Measurements from ENCODE around the gene TM7SF3.
A peak's percentile ranks its signal among the peaks of the same experiment; 100 is the strongest.

Gene TM7SF3

DNA sequence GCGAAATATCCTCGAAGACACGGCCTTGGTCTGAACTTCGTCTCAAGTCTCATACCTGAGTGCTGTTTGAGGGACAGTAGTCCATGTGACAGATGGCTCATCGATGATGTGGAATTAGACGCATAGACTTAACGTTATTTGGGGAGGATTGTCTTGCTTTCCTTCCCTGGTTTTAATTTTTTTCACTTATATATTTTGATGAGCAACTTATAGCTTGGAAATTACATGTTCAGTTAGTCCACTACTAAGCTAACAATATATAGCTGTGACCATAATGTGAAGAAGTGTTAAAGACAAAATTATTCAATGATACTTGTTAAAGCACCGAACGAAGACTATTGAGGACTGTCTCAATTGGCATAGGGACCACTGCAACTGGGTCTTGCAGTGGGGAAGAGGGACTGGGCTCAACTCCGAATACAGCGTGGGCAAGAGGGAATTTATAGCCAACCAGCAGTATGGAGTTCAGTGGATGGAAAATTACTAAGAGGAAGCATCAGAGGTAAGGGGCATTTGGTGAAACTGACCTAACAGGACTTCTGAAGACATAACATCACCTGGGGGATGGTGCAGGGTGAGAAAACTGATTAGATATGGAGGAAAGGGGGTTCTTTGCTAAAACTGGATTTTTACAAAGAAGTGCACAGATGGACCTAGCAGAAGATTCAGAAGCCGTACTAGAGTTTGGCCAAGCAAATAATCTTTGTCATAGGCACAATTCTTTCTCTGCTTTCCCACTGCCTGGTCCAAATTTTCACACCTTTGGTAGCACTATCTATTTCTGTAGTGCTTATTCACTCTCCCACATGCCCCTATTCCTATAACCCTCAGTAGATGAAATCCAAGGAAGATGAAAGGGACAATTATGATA is 910 bp upstream of the TM7SF3 start:
- no peak for DNase-seq

DNA sequence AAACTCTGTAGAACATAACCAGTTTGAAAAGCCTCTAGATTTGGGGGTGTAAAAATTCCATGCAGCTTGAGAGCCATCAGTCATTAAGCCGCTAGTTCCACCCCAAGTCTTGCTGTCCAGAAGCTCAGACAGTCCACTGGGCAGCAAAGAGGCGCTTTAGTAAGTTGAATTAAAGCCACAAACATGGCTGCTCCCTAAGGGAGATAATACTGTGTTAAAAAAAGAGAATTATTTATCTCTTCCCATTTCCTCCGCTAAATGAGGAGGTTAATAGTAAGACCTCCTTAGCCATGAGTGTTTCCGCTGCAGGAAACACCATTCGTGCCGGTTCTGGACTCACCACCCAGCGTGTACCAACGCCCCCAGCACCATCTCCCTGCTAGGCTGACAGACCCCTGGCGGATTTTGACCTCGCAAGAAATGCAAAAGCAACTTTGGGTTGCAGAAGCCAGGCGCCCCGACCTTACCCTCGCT is 536 bp downstream of the TM7SF3 start:
- DNase-seq = peak; percentile 60

DNA sequence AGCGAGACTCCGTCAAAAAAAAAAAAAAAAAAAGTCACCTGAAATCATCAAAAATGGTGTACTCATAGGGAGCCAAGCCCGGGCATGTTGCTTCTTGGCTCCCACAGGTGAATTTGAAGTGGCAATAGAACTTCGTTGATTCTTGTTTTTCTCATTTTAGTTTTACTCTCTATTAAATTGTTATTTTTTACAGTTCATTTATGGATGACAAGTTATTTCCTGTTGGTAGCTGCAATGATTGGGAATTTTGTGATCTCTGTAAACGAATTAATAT is 1.3 kb downstream of the TM7SF3 start:
- no peak for DNase-seq

DNA sequence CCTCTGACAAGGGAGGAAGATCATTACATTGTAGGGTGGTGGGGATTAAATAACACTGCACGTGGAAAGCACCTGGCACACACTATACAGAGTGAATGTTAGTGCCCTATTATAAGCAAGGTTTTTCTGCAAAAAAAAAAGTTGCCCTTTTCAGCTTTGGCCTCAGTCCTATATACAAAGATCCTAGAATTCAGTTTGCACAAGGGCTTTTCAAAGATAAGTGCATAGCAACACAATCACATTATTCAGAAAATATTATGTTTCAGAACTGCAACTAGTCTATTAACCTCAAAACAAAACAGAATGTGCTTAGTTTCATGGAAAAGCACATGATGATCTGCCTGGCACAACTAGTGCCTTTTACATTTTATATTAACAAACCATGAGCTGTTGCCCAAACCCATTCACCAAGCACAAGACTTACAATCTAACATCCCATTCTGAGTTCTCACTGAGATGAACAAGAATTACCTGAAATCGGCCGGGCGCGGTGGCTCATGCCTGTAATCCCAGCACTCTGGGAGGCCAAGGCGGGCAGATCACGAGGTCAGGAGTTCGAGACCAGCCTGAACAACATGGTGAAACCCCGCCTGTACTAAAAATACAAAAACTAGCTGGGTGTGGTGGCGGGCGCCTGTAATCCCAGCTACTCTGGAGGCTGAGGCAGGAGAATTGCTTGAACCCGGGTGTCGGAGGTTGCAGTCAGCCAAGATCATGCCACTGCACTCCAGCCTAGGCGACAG is 1.8 kb downstream of the TM7SF3 start:
- no peak for DNase-seq

DNA sequence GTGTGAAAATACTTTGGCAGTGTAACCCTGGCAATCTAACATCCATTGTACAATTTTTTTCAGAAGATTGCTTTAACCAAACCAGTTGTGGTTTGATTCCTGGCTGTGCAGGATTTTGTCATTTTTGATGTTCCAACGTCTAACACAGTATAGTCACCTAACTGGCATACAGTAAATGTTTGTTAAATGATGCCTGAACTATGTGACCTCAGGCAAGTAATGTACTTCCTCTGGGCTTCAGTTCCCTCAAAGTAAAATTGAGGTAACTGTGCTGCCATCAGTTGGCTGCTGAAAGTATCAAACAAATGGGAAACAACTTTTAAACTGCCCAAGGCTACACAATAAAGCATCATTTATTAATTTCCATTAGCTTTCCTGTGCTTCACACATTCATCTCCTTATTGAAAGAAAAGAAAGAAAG is 4.3 kb downstream of the TM7SF3 start:
- no peak for DNase-seq

DNA sequence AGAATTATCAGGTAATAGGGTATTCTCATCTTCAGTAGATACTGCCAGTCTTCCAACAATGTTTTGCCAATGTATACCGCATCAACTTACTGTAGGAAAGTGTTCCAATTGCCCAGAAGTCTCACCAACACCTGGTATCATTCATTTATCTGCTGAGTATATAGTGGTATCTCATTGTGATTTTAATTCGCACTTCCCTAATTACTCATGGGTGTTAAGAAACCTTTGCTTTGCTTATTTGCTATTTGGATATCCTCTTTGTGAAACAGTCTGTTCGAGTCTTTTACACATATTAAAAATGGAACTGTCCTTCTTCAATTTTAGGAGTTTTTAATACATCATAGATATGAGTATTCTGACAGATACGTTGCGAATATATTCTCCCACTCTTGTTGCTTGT is 6.1 kb downstream of the TM7SF3 start:
- DNase-seq = no peak

DNA sequence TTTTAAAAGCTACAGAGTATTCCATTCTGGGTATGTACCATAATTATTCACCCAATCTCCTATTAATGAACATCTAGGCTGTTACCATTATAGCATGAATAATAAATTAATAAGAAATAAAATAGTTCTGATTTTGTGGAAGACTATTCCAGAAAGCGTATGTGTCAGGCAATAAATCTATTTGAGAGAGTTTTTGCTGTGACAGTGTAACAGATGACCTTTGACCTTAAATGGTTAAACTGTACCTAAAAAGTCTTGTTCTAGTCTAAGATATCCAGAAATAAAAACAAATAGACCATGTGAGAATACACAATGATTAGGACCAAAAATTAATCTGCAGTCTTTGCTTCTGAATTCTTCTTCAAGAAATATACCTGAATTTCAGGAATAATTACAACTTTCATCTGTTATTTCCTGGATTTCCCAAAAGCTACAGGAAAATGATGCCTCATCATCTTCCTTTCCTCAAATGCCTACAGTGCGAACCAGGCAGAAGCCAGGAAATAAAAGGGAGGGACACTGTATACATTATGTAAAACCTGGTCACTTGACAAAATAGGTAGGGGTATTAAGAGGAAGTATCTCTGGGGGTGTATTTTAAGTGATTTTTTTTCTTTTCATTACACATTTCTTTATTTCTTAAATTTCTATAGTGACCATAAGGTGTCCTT is 7.3 kb downstream of the TM7SF3 start:
- no peak for DNase-seq

DNA sequence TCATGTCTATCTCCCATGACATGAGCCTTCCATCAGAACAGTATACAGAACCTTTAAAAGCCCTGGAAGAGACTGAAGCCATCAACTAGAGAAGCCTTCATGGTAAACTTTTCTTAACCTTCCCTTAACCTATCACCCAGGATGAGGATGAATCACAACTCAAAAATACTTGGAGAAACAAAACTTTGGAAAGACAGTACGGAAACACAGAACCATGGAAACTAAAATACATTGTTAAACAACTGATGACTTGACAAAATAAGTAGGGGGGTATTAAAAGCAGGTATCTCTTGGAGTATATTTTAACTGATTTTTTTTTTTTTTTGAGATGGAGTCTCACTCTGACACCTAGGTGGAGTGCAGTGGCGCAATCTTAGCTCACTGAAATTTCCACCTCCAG is 8.7 kb downstream of the TM7SF3 start:
- no peak for DNase-seq

DNA sequence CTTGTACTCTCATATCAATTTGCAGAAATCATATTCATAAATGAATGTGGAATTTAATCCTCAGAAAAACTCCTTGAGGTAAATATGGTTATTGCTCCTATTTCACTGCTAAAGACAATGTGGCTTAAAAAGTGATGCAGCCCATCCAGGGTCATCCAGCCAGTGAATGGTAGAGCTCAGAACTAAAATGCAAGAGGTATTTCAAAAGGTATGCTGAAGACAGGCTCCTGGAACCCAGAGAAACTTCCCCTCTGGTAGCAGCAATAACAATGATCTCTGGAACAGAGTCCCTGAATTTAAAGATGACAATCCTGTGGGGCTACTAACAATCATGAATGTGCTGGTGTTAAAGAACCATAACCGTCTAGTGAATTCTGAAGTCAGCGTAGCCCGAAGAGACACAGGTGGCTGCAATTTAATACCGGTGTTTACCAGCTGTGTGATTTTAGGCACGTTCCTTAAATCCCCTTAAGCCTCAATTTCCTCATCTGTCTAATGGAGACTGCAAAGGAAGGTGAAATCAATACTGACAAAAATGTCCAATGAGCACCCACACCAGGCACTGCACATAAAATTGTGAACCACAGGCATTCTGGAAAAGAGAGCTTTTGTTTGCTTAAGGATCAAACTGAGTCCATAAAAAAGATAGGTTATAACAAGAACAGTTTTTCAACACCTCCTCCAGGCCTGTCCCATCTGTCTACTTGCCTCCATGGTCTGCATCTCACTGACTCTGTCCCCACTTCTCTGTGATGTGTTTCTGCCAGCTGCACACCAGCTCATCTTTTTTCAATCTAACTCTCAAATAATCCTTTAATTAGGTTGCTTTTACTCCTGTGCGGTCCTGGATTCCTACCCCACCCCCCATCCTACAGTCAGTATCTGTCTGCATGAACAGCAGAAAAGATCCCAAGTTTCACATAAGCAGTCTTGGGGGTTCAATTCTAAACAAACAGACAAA is 10.5 kb downstream of the TM7SF3 start:
- DNase-seq = no peak

DNA sequence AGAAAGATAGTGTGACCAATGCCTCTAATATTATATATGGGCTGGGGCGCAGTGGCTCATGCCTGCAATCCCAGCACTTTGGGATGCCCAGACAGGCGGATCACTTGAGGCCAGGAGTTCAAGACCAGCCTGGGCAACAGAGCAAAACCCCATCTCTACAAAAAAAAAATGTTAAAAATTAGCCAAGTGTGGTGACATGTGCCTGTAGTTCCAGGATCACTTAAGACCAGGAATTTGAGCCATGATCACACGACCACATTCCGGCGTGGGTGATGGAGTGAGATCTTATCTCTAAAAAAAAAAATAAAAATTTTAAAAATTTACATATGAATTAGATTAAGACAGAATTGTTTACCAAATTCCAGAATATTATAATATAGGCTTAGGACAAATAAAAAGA is 12.0 kb downstream of the TM7SF3 start:
- DNase-seq = no peak

DNA sequence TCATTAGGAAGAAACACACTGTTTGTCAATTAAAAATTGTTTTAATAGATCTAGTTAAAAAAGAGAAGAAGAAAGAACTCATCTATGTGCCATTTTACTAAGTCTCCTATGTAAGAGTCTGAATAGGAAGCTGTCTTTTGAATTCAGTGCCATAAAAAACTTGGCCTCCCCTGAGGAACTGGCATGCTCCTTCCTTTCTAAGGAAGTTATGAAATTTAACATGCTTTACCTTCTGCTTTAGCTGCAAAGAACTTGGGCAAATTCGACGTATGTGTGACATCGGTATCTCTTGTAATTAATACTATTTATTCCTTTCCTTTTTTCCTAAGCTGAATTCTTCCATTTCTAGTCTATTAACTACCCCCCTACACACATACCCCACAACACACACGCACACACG is 12.5 kb downstream of the TM7SF3 start:
- DNase-seq = no peak

DNA sequence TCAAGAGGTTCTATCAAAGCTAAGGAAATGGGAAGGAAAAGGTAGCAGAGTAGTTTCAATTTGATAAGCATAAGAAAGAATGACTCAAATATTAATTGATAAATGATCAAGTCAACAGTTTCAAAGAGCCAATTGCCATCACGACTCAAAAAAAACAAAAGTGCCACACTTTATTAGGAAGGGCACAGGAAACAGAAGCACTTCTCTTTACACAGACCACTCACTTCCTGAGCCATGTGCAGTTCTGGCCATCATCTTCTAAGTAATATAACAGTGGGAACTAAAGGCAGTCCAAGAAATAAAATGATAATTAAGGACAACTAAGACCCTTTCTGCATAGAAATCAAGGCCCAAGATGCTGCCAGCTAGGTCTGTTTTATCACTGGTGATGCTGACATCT is 13.2 kb downstream of the TM7SF3 start:
- no peak for DNase-seq

DNA sequence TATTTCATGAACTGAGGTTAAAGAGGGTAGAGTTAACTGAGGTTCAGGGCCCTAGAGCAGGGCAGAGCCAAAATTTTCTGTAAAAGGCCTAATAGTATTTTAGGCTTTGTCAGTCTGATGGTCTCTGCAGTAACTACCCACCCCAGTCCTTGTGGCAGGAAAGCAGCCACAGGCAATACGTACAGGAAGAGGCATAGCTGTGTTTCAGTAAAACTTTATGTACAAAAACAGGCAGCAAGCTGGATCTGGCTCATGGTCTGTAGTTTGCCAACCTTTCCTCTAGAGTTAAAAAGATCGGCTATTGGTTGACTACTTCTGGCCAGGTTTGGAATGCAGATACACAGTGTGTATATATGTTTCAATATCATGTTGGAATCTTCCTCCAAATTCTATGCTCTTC is 17.2 kb downstream of the TM7SF3 start:
- no peak for DNase-seq

DNA sequence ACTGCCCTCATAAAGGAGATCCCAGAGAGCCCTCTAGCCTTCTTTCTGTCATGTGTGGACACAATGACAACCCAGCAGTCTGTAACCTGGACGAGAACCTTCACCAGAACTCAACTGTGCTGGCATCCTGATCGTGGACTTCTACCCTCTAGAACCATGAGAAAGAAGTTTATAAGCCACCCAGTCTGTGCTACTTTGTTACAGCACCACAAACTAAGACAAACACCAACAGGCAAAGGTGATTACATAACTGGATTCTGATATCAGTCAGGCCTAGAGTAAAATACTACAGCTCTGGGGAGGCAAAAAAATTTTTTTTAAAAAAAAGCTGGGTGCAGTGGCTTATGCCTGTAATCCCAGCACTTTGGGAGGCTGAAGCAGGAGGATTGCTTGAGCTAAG is 18.5 kb downstream of the TM7SF3 start:
- DNase-seq = no peak

DNA sequence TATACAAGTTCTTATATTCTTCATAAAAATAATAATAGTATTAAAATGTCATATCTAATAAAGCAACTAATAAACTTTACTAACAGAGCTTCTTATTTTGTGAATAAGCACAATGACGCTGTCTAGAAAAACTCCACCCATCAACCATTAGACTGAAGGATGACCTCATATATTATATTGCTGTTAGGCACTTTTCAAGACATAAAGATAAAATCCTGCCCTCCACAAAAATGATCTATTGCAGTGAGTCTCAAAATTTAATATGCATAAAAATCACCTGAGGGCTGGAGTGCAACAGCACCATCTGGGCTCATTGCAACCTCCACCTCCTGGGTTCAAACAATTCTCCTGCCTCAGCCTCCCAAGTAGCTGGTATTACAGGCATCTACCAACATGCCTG is 20.1 kb downstream of the TM7SF3 start:
- no peak for DNase-seq

DNA sequence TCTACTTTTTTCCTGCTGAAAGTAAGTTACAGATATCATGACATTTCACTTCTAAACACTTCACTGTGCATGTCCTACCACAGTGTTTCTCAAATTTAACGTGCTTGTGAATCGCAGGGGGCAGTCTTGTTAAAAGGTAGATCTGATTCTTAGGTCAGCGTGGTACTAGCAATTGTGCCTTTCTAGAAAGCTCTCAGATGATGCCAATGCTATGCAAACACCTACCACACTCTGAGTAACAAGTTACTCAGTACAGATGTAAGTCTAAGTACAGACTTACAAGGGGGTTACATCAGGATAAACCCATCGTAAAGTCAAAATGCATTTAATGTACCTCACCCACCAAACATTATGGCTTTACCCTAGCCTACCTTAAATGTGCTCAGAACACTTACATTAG is 22.4 kb downstream of the TM7SF3 start:
- no peak for DNase-seq

DNA sequence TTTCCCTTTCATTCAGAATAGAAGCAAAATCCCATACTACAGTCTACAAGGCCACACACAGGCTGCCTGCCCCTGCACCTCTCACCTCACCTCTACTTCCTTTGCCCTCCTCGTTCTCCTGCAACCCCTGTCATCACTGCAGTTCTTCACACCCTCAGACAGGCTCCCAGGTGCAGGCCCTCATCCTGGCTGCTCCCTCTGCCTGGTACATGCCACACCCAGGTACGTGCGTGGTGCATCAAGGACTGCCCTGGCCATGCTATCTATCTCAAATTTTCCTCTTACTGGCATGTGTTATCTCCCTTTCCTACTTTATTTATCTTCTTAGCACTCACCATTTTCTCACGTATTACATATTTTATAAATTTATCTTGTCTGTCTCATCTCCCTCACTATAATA is 24.3 kb downstream of the TM7SF3 start:
- no peak for DNase-seq

DNA sequence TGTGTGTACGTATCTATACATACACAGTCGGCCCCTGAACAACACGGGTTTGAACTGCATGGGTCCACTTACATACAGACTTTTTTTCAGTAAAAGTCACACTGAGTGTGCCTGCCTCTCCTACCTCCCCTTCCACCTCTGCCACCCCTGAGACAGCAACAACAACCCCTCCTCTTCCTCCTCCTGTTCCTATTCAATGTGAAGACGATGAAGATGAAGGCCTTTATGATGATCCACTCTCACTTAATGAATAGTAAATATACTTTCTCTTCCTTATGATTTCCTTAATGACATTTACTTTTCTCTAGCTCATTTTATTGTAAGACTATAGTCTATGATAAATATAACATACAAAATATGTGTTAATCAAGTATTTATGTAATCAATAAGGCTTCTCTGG is 25.5 kb downstream of the TM7SF3 start:
- DNase-seq = no peak

DNA sequence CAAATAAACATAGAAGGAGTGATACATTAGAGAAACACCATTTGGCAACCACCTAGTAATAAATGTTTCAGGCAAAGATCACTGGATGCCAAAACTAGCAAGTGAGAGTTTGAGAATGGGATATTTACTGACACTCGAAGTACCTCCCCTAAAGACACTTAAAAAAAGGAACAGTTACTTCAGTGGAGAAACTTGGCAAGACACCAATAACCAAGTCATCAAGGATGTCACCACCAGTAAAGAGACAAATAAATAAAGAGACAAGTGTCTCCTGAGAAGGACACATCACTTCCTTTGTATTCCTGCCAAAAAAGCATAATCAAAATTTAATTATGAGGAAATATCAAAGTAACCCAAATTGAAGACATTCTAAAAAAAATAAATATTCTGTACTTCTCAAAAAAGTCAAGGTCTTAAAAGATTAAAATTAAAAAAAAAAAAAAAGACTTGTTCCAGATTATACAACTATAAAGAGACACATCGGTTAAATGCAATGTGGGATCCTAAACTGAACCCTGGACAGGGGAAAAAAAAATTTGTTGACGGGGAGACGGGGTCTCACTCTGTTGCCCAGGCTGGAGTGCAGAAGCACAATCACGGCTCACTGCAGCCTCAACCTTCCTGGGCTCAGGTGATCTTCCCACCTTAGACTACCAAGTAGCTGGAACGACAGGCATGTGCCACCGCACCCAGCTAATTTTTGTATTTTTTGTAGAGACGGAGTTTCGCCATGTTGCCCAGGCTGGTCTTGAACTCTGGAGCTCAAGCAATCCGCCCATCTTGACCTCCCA is 26.4 kb downstream of the TM7SF3 start:
- no peak for DNase-seq

DNA sequence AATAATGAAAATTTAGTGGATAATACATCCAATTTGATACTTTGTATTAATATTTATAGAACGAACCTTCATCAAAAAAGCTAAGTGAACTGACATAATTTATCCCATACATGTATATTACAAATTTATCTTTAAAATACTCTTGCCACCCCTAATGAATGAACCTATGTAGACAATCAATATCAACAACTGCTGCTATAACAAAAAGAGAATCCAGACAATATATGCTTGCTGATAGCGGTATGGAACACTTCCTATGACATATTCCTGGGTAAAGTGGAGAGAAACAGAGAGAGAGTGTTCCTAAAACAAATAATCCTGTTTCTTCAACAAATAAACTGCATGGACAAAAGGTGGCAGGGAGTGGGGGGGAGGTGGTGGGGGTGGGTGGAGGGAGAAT is 31.3 kb downstream of the TM7SF3 start:
- DNase-seq = no peak

DNA sequence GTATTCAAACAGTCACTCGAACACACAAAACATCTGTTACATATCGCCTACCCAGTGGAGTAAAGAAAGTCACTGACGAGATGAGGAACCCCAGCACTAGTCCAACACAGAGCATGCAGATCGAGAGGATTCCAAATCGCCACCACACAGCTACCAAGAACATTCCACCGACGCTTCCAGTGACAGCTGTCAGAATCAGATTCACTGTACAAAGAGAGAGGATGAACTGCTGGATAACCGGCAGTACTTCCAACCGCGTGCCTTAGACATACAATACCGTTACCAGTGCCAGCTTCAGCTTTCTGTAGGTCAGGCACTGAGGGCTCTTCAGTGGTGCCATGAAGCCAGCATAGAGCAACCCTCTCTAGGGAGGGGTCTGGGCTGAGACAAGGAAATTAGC is 34.5 kb downstream of the TM7SF3 start:
- no peak for DNase-seq

DNA sequence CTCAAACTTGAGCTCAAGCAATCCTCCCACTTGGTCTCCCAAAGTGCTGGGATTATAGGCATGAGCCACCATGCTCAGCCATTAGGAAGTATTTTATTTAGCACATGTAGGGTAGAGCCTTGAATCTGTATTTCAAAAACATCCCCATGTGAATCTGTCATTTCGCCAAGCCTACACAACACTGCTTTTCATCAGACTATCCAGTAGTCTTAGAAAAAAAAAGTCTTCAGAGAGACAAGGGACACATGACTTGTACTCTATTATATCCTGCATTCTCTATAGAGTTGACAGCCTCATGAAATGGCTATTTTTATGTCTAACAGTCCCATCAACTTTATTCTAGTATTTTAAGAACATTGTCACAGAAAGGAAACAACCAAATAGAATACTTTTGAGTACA is 35.4 kb downstream of the TM7SF3 start:
- DNase-seq = no peak
